Measurements from ENCODE around the gene BPTF. TPM values are rescaled to one million over a fixed set of nuclear protein-coding genes. Genes with fewer than 3 reads are reported as not detected.
"Not testable (repeated sequence)": the region's sequence is repeated elsewhere in the genome, so short reads cannot be mapped to it uniquely, and the experiment has no call there.

The BPTF gene
- total and polyA plus RNA-seq, 2 donors (not counting 1 experiment from before 2014, with no cell fraction given): 71.9 to 390 TPM

DNA sequence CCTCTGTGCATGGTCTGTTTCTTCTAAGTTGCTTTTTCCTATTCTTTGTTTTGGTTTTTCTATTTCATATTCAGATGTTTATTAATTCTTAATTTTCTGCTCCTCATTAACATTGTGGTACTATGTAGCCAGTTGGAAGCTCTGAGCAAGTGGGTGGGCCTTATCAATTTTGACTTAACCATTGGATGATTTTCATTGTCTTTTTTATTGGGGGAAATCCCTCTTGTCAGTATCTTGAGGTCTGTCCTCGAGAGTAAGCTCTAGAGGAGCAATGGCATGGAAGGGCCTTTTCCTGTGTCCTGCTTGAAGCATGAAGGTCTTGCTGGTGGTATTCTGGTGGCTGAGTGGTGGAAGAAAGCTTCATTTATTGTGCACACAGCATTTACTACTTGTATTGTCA lies 31.1 kb downstream of the BPTF start:
- CTCF ChIA-PET: interaction anchor here (0.8 to 2.2 kb wide), 4 partner anchors 28 to 57 kb away, joined by 3 to 15 read pairs (median 4); no protein-coding TSS in a partner anchor
- intact Hi-C loops (cut with micrococcal nuclease): not testable (repeated sequence)

DNA sequence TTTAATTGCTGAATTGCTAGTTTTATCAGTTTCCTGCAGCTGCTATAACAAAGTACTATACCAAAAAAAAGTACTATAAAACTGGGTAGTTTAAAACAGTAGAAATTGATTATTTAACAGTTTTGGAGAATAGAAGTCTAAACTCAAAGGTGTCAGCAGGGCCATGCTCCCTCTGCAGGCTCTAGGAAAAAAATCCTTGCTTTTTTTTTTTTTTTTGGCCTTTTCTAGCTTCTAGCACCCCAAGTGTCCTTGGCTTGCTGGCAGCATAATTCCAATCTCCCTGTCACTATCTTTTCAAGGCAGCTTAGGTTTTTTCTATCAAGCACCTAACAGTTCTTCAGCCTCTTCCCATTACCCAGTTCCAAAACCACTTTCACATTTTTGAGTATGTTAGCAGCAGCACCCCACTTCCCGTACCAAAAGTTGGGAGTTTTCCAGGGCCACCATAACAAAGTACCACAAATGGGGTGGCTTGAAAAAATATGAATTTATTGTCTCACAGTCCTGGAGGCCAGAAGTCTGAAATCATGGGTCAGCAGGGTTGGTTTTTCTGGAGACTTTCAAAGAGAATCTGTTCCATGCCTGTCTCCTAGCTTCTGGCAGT lies 37.4 kb downstream of the BPTF start:
- H3K27ac Mint-ChIP-seq: no peak overlapping the region
- ChIA-PET POLR2A (interaction anchor here (0.6 to 0.7 kb wide), 2 partner anchors 44 to 144 kb away, joined by 3 to 4 read pairs; no protein-coding TSS in a partner anchor), CTCF (interaction anchor here (0.7 to 1.5 kb wide), 6 partner anchors 8 to 129 kb away, joined by 3 to 7 read pairs (median 3); no protein-coding TSS in a partner anchor)
- no peak overlapping the region for H3K4me2 ChIP-seq (replicated peaks; ENCODE audit: low read depth, low read length, poor library complexity, severe bottlenecking)
- DNase-seq: peak; percentile 23
- H3K4me3 Mint-ChIP-seq: no peak overlapping the region
- H3K4me1 ChIP-seq (ENCODE audit: control insufficient read depth in 2 of 2, insufficient read depth in 2 of 2, low read length in 2 of 2): peaks cover 3 to 5% of the 10 kb centered on the region in 2 donors
- TF ChIP-seq, protein P1, sequence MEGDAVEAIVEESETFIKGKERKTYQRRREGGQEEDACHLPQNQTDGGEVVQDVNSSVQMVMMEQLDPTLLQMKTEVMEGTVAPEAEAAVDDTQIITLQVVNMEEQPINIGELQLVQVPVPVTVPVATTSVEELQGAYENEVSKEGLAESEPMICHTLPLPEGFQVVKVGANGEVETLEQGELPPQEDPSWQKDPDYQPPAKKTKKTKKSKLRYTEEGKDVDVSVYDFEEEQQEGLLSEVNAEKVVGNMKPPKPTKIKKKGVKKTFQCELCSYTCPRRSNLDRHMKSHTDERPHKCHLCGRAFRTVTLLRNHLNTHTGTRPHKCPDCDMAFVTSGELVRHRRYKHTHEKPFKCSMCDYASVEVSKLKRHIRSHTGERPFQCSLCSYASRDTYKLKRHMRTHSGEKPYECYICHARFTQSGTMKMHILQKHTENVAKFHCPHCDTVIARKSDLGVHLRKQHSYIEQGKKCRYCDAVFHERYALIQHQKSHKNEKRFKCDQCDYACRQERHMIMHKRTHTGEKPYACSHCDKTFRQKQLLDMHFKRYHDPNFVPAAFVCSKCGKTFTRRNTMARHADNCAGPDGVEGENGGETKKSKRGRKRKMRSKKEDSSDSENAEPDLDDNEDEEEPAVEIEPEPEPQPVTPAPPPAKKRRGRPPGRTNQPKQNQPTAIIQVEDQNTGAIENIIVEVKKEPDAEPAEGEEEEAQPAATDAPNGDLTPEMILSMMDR (IDR thresholded peaks at IDR 0.05): no peak
- no peak for TF ChIP-seq EZH2 (IDR thresholded peaks at IDR 0.05; ENCODE audit: borderline replicate concordance, insufficient read depth, low read depth, low read length, poor library complexity, severe bottlenecking)
- H3K9ac ChIP-seq (ENCODE audit: low read length): no peak overlapping the region
- H3K4me1 Mint-ChIP-seq: peaks cover 55% of the 10 kb centered on the region
- no peak overlapping the region for H3K4me3 ChIP-seq (ENCODE audit: control extremely low read depth in 1 of 5, extremely low read depth in 1 of 5, insufficient read depth in 1 of 5, low read depth in 2 of 5, low read length in 4 of 5)
- no peaks in the 10 kb centered on the region for H3K27me3 ChIP-seq (replicated peaks in 1 of 4; ENCODE audit: control extremely low read depth in 1 of 4, control insufficient read depth in 3 of 4, insufficient read depth in 4 of 4, low read length in 3 of 4)
- H3K27ac ChIP-seq (ENCODE audit: low read length in 2 of 2): peak overlapping the region in 1 of 2 donors; percentile 15
- no CpG with 5 or more reads among the region's 1 CpG for WGBS (ENCODE audit: insufficient coverage)
- H4K20me1 ChIP-seq (ENCODE audit: control insufficient read depth, insufficient read depth, low read length, poor library complexity, severe bottlenecking): peaks cover 71% of the 10 kb centered on the region
- ATAC-seq (ENCODE audit: low read depth): no peak
- H3K36me3 ChIP-seq (replicated peaks in 1 of 2; ENCODE audit: control extremely low read depth in 1 of 2, control insufficient read depth in 1 of 2, extremely low read depth in 1 of 2, insufficient read depth in 2 of 2, low read length in 1 of 2): peaks cover 0 to 26% of the 10 kb centered on the region in 2 experiments
- no peak overlapping the region for H2AFZ ChIP-seq (ENCODE audit: insufficient read depth, low read depth, low read length, poor library complexity, severe bottlenecking)
- H3K27me3 Mint-ChIP-seq: no peaks in the 10 kb centered on the region
- H3K9me3 ChIP-seq (ENCODE audit: control extremely low read depth in 1 of 3, control insufficient read depth in 2 of 3, insufficient read depth in 1 of 3, low read length in 2 of 3): no peaks in the 10 kb centered on the region
- peaks cover 96% of the 10 kb centered on the region for H3K79me2 ChIP-seq (ENCODE audit: control insufficient read depth, insufficient read depth, low read length)
- H3K9me3 Mint-ChIP-seq (ENCODE audit: insufficient read depth): no peaks in the 10 kb centered on the region
- intact Hi-C loops (cut with micrococcal nuclease): loop anchor here (2.0 to 5.0 kb wide), 2 partner anchors 35 to 62 kb away; partner anchors contain the start of gene BPTF

More for the DNA sequence above, 31.1 kb downstream of the BPTF start:
- ATAC-seq (ENCODE audit: low read depth); H3K9me3 ChIP-seq (ENCODE audit: control extremely low read depth in 1 of 3, control insufficient read depth in 2 of 3, insufficient read depth in 1 of 3, low read length in 2 of 3); H3K9me3 Mint-ChIP-seq (ENCODE audit: insufficient read depth); H2AFZ ChIP-seq (ENCODE audit: insufficient read depth, low read depth, low read length, poor library complexity, severe bottlenecking); H3K27me3 ChIP-seq (replicated peaks in 1 of 4; ENCODE audit: control extremely low read depth in 1 of 4, control insufficient read depth in 3 of 4, insufficient read depth in 4 of 4, low read length in 3 of 4); H3K27me3 Mint-ChIP-seq: not testable (repeated sequence)
- Histone ChIP-seq H3K4me3 (ENCODE audit: control extremely low read depth in 1 of 5, extremely low read depth in 1 of 5, insufficient read depth in 1 of 5, low read depth in 2 of 5, low read length in 4 of 5) (peak overlapping the region in 1 of 5 experiments; percentile 50), H3K9ac (ENCODE audit: low read length) (peak overlapping the region; percentile 61), H3K4me1 (ENCODE audit: control insufficient read depth in 2 of 2, insufficient read depth in 2 of 2, low read length in 2 of 2) (peaks cover 25% of the 10 kb centered on the region in 2 donors), H3K79me2 (ENCODE audit: control insufficient read depth, insufficient read depth, low read length) (peaks cover 96% of the 10 kb centered on the region), H3K27ac (ENCODE audit: low read length in 2 of 2) (peak overlapping the region; percentile 66 to 82), H3K36me3 (replicated peaks in 1 of 2; ENCODE audit: control extremely low read depth in 1 of 2, control insufficient read depth in 1 of 2, extremely low read depth in 1 of 2, insufficient read depth in 2 of 2, low read length in 1 of 2) (peaks cover 7 to 17% of the 10 kb centered on the region in 2 experiments), H4K20me1 (ENCODE audit: control insufficient read depth, insufficient read depth, low read length, poor library complexity, severe bottlenecking) (peaks cover 25% of the 10 kb centered on the region), H3K4me2 (replicated peaks; ENCODE audit: low read depth, low read length, poor library complexity, severe bottlenecking) (peak overlapping the region; percentile 64)
- peak; percentile 10 for DNase-seq
- POLR2A ChIA-PET: interaction anchor here (0.6 kb wide), 3 partner anchors 12 to 54 kb away, joined by 3 to 4 read pairs (median 3); no protein-coding TSS in a partner anchor
- Mint-ChIP-seq H3K4me3 (peak overlapping the region; percentile 71), H3K27ac (peak overlapping the region; percentile 62), H3K4me1 (peaks cover 60% of the 10 kb centered on the region)
- no CpG with 5 or more reads among the region's 1 CpG for WGBS (ENCODE audit: insufficient coverage)

Data from B cell (primary cell).